A673 (cell line): ENCODE data around the gene PHLDA3. TPM values are rescaled to one million over a fixed set of nuclear protein-coding genes. Genes with fewer than 3 reads are reported as not detected.

Experiments
- BruUV-seq: library from RNA; stranded (reverse); fragments of 400-500 nt; replicated peaks from 2 replicates; lab custom pipeline; 2021; lab: Mats Ljungman, UMichigan
- CTCF ChIA-PET: fragments of 300-600 bp; sonication (Branson Sonifier 250); formaldehyde crosslinking; loops from one replicate; lab custom pipeline; 2022; ENCODE audit warnings: antibody characterized with exemption; lab: Charles Lee
- POLR2A ChIA-PET: fragments of 300-600 bp; sonication (Branson Sonifier 250); formaldehyde crosslinking; loops from one replicate; lab custom pipeline; 2022; ENCODE audit warnings: antibody characterized with exemption; ENCODE audit not compliant: low non-redundant PET; lab: Charles Lee
- DNase-seq: peaks from one replicate; pipeline ENCODE4 v3.0.0-alpha.2; 2015; ENCODE audit warnings: low spot score
- H3K27ac ChIP-seq: fragments of 200-600 bp; sonication (generic); 2 replicates; pipeline ENCODE4 v1.5.1; 2016; ENCODE audit warnings: mixed run types, low read depth, mild to moderate bottlenecking, mixed read lengths, antibody characterized with exemption, low read length; ENCODE audit not compliant: poor library complexity, severe bottlenecking
- H3K27me3 ChIP-seq: fragments of 200-600 bp; sonication (generic); replicated peaks from 2 replicates; pipeline ENCODE4 v1.6.1; 2017; ENCODE audit warnings: mixed run types, low read depth, mild to moderate bottlenecking, mixed read lengths, antibody characterized with exemption, low read length; ENCODE audit not compliant: insufficient read depth, poor library complexity
- H3K36me3 ChIP-seq: fragments of 200-600 bp; sonication (generic); 2 replicates; pipeline ENCODE4 v1.6.1; 2016; ENCODE audit warnings: mixed run types, mild to moderate bottlenecking, mixed read lengths, antibody characterized with exemption, low read length; ENCODE audit not compliant: insufficient read depth, poor library complexity, severe bottlenecking
- H3K4me1 ChIP-seq: fragments of 200-600 bp; sonication (generic); 2 replicates; pipeline ENCODE4 v1.6.1; 2017; ENCODE audit warnings: mixed run types, mild to moderate bottlenecking, mixed read lengths, antibody characterized with exemption, low read length; ENCODE audit not compliant: insufficient read depth, poor library complexity, severe bottlenecking
- H3K4me3 ChIP-seq: fragments of 200-600 bp; sonication (generic); 2 replicates; pipeline ENCODE4 v1.5.1; 2016; ENCODE audit warnings: low read depth, mixed run types, mild to moderate bottlenecking, mixed read lengths, low read length; ENCODE audit not compliant: poor library complexity, severe bottlenecking
- H3K9me3 ChIP-seq: fragments of 200-600 bp; sonication (generic); 2 replicates; pipeline ENCODE4 v1.6.1; 2016; ENCODE audit warnings: mixed run types, low read depth, mild to moderate bottlenecking, mixed read lengths, antibody characterized with exemption, low read length; ENCODE audit not compliant: poor library complexity, severe bottlenecking
- CTCF ChIP-seq: fragments of 300-800, 200-600 bp; sonication (generic); conservative IDR thresholded peaks from 2 replicates; pipeline ENCODE4 v1.5.1; 2017; ENCODE audit warnings: low read depth, mild to moderate bottlenecking, antibody characterized with exemption, low read length, moderate library complexity, mixed read lengths
- EZH2 ChIP-seq: fragments of 200-600 bp; sonication (generic); IDR thresholded peaks from 2 replicates; pipeline ENCODE4 v1.6.1; 2017; ENCODE audit warnings: borderline replicate concordance, low read depth, mild to moderate bottlenecking, mixed read lengths, antibody characterized with exemption, low read length; ENCODE audit not compliant: poor library complexity, severe bottlenecking
- intact Hi-C: fragments of 100-400 bp; cut with micrococcal nuclease; formaldehyde crosslinking; loops from one replicate; pipeline ENCODE4 v1.10.0; 2022; ENCODE audit not compliant: unreplicated experiment
- total RNA-seq: library from RNA; stranded (reverse); gene quantifications from 2 replicates; pipeline ENCODE4 v1.2.3, GENCODE V29; 2021

PHLDA3 gene
- total RNA-seq, 1 experiment from 2014 or later, result 24.1 TPM

DNA sequence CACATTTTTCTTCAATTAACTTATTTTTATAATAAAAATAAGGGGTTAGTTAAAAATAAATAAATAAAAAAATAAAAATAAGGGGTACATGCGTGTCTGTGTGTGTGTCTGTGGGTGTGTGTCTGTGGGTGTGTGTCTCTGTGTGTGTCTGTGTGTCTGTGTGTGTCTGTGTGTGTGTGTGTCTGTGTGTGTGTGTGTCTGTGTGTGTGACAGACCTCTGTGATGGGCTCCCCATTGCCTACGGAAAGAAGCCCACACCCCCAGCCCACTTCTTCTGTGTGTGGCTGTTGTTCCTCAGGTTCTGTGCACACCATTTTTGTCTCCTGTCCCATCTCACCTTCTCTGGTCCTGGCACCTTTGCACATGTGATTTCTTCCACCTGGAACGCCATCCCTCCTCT lies 9.9 kb downstream of the PHLDA3 start:
- CTCF ChIA-PET, result no interaction called here
- no peak overlapping the region for H3K4me3 ChIP-seq

GRCh38 chr1:201457508-201457960 lies 11.5 kb downstream of the PHLDA3 start:
- no peaks in the 10 kb centered on the region for H3K36me3 ChIP-seq
- peak; percentile 96 for DNase-seq
- intact Hi-C loops, result no loop called here
- H3K27ac ChIP-seq, result peak overlapping the region; percentile 65
- no peaks in the 10 kb centered on the region for H3K9me3 ChIP-seq
- H3K4me3 ChIP-seq, result no peak overlapping the region
- TF ChIP-seq CTCF, result no peak
- no peak for TF ChIP-seq EZH2
- ChIA-PET POLR2A (interaction anchor here (0.5 to 0.7 kb wide), 2 partner anchors 407 to 1070 kb away, joined by 4 read pairs; no protein-coding TSS in a partner anchor), CTCF (interaction anchor here (0.7 to 1.6 kb wide), 4 partner anchors 10 to 24 kb away, joined by 3 to 11 read pairs (median 5); partner anchors contain the start of gene PHLDA3)
- no TSS peak for BruUV-seq
- no peaks in the 10 kb centered on the region for H3K27me3 ChIP-seq
- peaks cover 49% of the 10 kb centered on the region for H3K4me1 ChIP-seq

More for the DNA sequence above, 9.9 kb downstream of the PHLDA3 start:
- Histone ChIP-seq H3K4me1 (peaks cover 49% of the 10 kb centered on the region), H3K27ac (no peak overlapping the region), H3K27me3 (no peaks in the 10 kb centered on the region), H3K9me3 (no peaks in the 10 kb centered on the region), H3K36me3 (no peaks in the 10 kb centered on the region)
- no peak for DNase-seq
- BruUV-seq, result no TSS peak
- POLR2A ChIA-PET, result no interaction called here
- intact Hi-C loops, result no loop called here
- TF ChIP-seq EZH2 (no peak), CTCF (no peak)

GRCh38 chr1:201456499-201457309 lies 12.3 kb downstream of the PHLDA3 start:
- intact Hi-C loops, result no loop called here

More at GRCh38 chr1:201456499-201457309, 12.3 kb downstream of the PHLDA3 start:
- peak overlapping the region; percentile 65 for H3K27ac ChIP-seq
- ChIA-PET CTCF (interaction anchor here (0.6 to 1.6 kb wide), 7 partner anchors 9 to 336 kb away, joined by 3 to 11 read pairs (median 5); partner anchors contain the start of gene PHLDA3), POLR2A (interaction anchor here (0.6 kb wide), 2 partner anchors 11 to 1014 kb away, joined by 5 to 8 read pairs; no protein-coding TSS in a partner anchor)
- peaks cover 50% of the 10 kb centered on the region for H3K4me1 ChIP-seq
- DNase-seq, result peak; percentile 89
- H3K27me3 ChIP-seq, result no peaks in the 10 kb centered on the region
- no TSS peak for BruUV-seq
- H3K4me3 ChIP-seq, result no peak overlapping the region
- TF ChIP-seq CTCF (no peak), EZH2 (no peak)
- no peaks in the 10 kb centered on the region for H3K36me3 ChIP-seq
- no peaks in the 10 kb centered on the region for H3K9me3 ChIP-seq
